K562 (cell line): ENCODE data around the gene KCNN3. TPM values are rescaled to one million over a fixed set of nuclear protein-coding genes. Genes with fewer than 3 reads are reported as not detected.

Source experiments
- CBX1 ChIP-seq: sonication (generic); IDR thresholded peaks from 2 replicates; pipeline ENCODE4 v1.6.1; 2016; ENCODE audit warnings: antibody characterized with exemption, low read depth, mild to moderate bottlenecking
- CHD4 ChIP-seq: fragments of 200-600 bp; sonication (generic); IDR thresholded peaks from 3 replicates; pipeline ENCODE4 v1.6.1; 2012; ENCODE audit warnings: low read depth, mild to moderate bottlenecking, mixed read lengths, low read length, inconsistent platforms; ENCODE audit not compliant: insufficient read depth, insufficient replicate concordance, poor library complexity, severe bottlenecking
- CTBP1 ChIP-seq: fragments of 450-650 bp; IDR thresholded peaks from 2 replicates; pipeline ENCODE4 v1.6.1; 2016; ENCODE audit warnings: borderline replicate concordance
- FOSL1 ChIP-seq: fragments of 200-800 bp; sonication (Bioruptor generic); conservative IDR thresholded peaks from 2 replicates; pipeline ENCODE4 v1.6.1; 2016; ENCODE audit warnings: missing genetic modification characterization, missing compliant biosample characterization
- GATA2 ChIP-seq: sonication (generic); formaldehyde crosslinking; IDR thresholded peaks from 2 replicates; pipeline ENCODE4 v1.4.0; 2020; ENCODE audit warnings: mild to moderate bottlenecking, missing genetic modification reagents
- HBP1 ChIP-seq: fragments of 450-650 bp; formaldehyde crosslinking; IDR thresholded peaks from 2 replicates; pipeline ENCODE4 v1.4.0; 2022; ENCODE audit warnings: missing genetic modification characterization
- HDAC1 ChIP-seq, 2 experiments: fragments of 450-650 bp; IDR thresholded peaks; 2 replicates each; pipeline ENCODE4 v1.6.1; 2016 to 2017; ENCODE audit warnings: inconsistent platforms in 1 of 2, mild to moderate bottlenecking in 1 of 2, moderate library complexity in 1 of 2
- HDAC3 ChIP-seq: fragments of 450-650 bp; IDR thresholded peaks from 2 replicates; pipeline ENCODE4 v1.6.1; 2018; ENCODE audit warnings: borderline replicate concordance, mild to moderate bottlenecking, moderate library complexity; ENCODE audit not compliant: partially characterized antibody
- KAT7 ChIP-seq: sonication (generic); formaldehyde crosslinking; IDR thresholded peaks from 2 replicates; pipeline ENCODE4 v1.8.0; 2022; ENCODE audit warnings: missing genetic modification reagents, mild to moderate bottlenecking, borderline replicate concordance
- KDM1A ChIP-seq, 2 experiments: fragments of 450-650 bp; IDR thresholded peaks; 2 replicates each; pipeline ENCODE4 v1.6.1; 2016; ENCODE audit warnings: mild to moderate bottlenecking in 2 of 2
- KLF6 ChIP-seq: fragments of 250-450 bp; sonication (Bioruptor Pico); IDR thresholded peaks from 2 replicates; pipeline ENCODE4 v1.4.0; 2020; ENCODE audit warnings: mild to moderate bottlenecking, moderate library complexity, borderline replicate concordance
- POLR2AphosphoS5 ChIP-seq: IDR thresholded peaks from 2 replicates; pipeline ENCODE4 v1.6.1; 2011; ENCODE audit warnings: mild to moderate bottlenecking, low read depth, low read length, moderate library complexity; ENCODE audit not compliant: control insufficient read depth, insufficient read depth
- RCOR1 ChIP-seq, 2 experiments: IDR thresholded peaks; 2 replicates each; pipeline ENCODE4 v1.6.1; 2012; ENCODE audit warnings: low read depth in 2 of 2, low read length in 2 of 2, borderline replicate concordance in 1 of 2, improper control_type of control experiment in 1 of 2
- REST ChIP-seq, 2 experiments: fragments of 450-650 bp; formaldehyde crosslinking in 1 of 2; IDR thresholded peaks; 2 replicates each; pipeline versions ENCODE4 v1.4.0 to v1.6.1; 2014 to 2020; ENCODE audit warnings: mild to moderate bottlenecking in 2 of 2, borderline replicate concordance in 1 of 2, low read depth in 1 of 2
- SAFB2 ChIP-seq: fragments of 200-400 bp; formaldehyde crosslinking; IDR thresholded peaks from 2 replicates; pipeline ENCODE4 v1.6.1; 2018; ENCODE audit warnings: borderline replicate concordance, low read length, low read depth, moderate library complexity; ENCODE audit not compliant: severe bottlenecking
- TAL1 ChIP-seq: fragments of 450-650 bp; IDR thresholded peaks from 2 replicates; pipeline ENCODE4 v1.6.1; 2016; ENCODE audit warnings: mild to moderate bottlenecking
- polyA plus RNA-seq, 8 experiments: library from polyadenylated mRNA; depleted of rRNA in 4 of 8; stranded (reverse) in 5 of 8; unstranded in 3 of 8; fragments of >200 nt; fragmentation: Nextera tagmentation in 2 of 8; fragmentation: Illumina TruSeq in 1 of 8; extraction: Ambion mirVana in 2 of 8; extraction: Trizol in 1 of 8; gene quantifications; 2 replicates each; pipeline versions ENCODE4 v1.2.1 to v1.2.3, GENCODE V29; 2011 to 2014; ENCODE audit warnings: inconsistent platforms in 1 of 8, missing spikeins in 1 of 8
- total RNA-seq, 7 experiments: library from RNA; depleted of rRNA in 6 of 7; stranded (reverse); fragments of >200 nt in 6 of 7; fragmentation: Illumina TruSeq in 2 of 7; extraction: Trizol in 2 of 7; gene quantifications; 2 replicates each; pipeline versions ENCODE4 v1.2.1 to v1.2.3, GENCODE V29; 2011 to 2021; ENCODE audit warnings: low replicate concordance in 1 of 7

The KCNN3 gene
- total and polyA plus RNA-seq, 9 of the 15 experiments (the other 6 are each of a cell fraction or from before 2014, with no cell fraction given), result 0.02 to 0.03 TPM; not detected in 7

GRCh38 chr1:154883919-154884868, 14.1 kb upstream of the KCNN3 start (continued):
- TF ChIP-seq REST (IDR thresholded peaks at IDR 0.05; ENCODE audit: borderline replicate concordance) (no peak; the same call in 1 of the 2 replicates), REST (CRISPR knock-in tag; IDR thresholded peaks at IDR 0.05; ENCODE audit: low read depth) (no peak), CBX1 (no peak), TAL1 (peak; percentile 88), HDAC3 (peak; percentile 15), RCOR1 (IDR thresholded peaks at IDR 0.05; ENCODE audit: borderline replicate concordance in 1 of 2, low read depth in 2 of 2, low read length in 2 of 2) (peak; percentile 38 to 92; a peak in 3 of 4 replicates), CHD4 (no peak), KAT7 (no peak), HDAC1 (IDR thresholded peaks at IDR 0.05) (peak in 1 of 2 experiments; percentile 56; a peak in 2 of 4 replicates), KDM1A (IDR thresholded peaks at IDR 0.05) (peak; percentile 86 to 90), FOSL1 (tag) (peak; percentile 39; the same call in 1 of the 2 replicates), SAFB2 (no peak), GATA2 (CRISPR knock-in tag) (peak; percentile 51), KLF6 (CRISPR knock-in tag) (0 out of 2 replicates have a peak, but pooled peaks have one; percentile 33), POLR2AphosphoS5 (peak; percentile 57; the same call in 1 of the 2 replicates), HBP1 (CRISPR knock-in tag) (peak; percentile 61; the same call in 1 of the 2 replicates), CTBP1 (peak; percentile 63; the same call in 1 of the 2 replicates)
